Panc1 (cell line): ENCODE data around the gene SYT11. TPM values are rescaled to one million over a fixed set of nuclear protein-coding genes. Genes with fewer than 3 reads are reported as not detected.

Experiments
- ATAC-seq: fragments of 200-7000 bp; cut with Tn5 transposase; 2 replicates; pipeline ENCODE4 v1.9.1; 2020; ENCODE audit warnings: mild to moderate bottlenecking, moderate library complexity
- BruUV-seq: library from RNA; stranded (reverse); fragments of 400-500 nt; replicated peaks from 2 replicates; lab custom pipeline; 2021; lab: Mats Ljungman, UMichigan
- CTCF ChIA-PET: fragments of 300-600 bp; sonication (Branson Sonifier 250); formaldehyde crosslinking; loops from one replicate; lab custom pipeline; 2022; ENCODE audit warnings: antibody characterized with exemption; lab: Charles Lee
- POLR2A ChIA-PET: fragments of 300-600 bp; sonication (Branson Sonifier 250); formaldehyde crosslinking; loops from one replicate; lab custom pipeline; 2022; ENCODE audit warnings: antibody characterized with exemption; lab: Charles Lee
- DNase-seq: peaks from one replicate; pipeline ENCODE4 v3.0.0-alpha.2; 2010; ENCODE audit warnings: low read depth, low spot score
- H3K27ac ChIP-seq: 2 replicates; pipeline ENCODE4 v1.5.1; 2011; ENCODE audit warnings: mild to moderate bottlenecking, low read length, inconsistent platforms
- H3K27me3 ChIP-seq: fragments of 200-500 bp; sonication (Bioruptor generic); 2 replicates; pipeline ENCODE4 v1.6.0; 2014; ENCODE audit warnings: low read length, inconsistent platforms; ENCODE audit not compliant: control insufficient read depth, insufficient read depth
- H3K36me3 ChIP-seq: fragments of 200-500 bp; sonication (Bioruptor generic); 2 replicates; pipeline ENCODE4 v1.5.1; 2014; ENCODE audit warnings: inconsistent platforms, mild to moderate bottlenecking, low read length, moderate library complexity; ENCODE audit not compliant: control insufficient read depth, insufficient read depth
- H3K4me1 ChIP-seq: 2 replicates; pipeline ENCODE4 v1.5.1; 2011; ENCODE audit warnings: inconsistent platforms, mild to moderate bottlenecking, low read length, moderate library complexity; ENCODE audit not compliant: control insufficient read depth, insufficient read depth
- H3K4me3 ChIP-seq, 2 experiments: 2 replicates each; pipeline ENCODE4 v1.5.1; 2011 to 2012; ENCODE audit warnings: low read depth in 2 of 2, low read length in 2 of 2, mild to moderate bottlenecking in 2 of 2, inconsistent platforms in 1 of 2, moderate library complexity in 1 of 2
- H3K9me3 ChIP-seq: fragments of 200-500 bp; sonication (Bioruptor generic); 2 replicates; pipeline ENCODE4 v1.5.1; 2014; ENCODE audit warnings: low read depth, mild to moderate bottlenecking, inconsistent platforms, low read length, moderate library complexity; ENCODE audit not compliant: control insufficient read depth, insufficient read depth
- CTCF ChIP-seq: fragments of 450-650 bp; IDR thresholded peaks from 2 replicates; pipeline ENCODE4 v1.5.1; 2017; ENCODE audit warnings: mild to moderate bottlenecking
- POLR2AphosphoS5 ChIP-seq: IDR thresholded peaks from 2 replicates; pipeline ENCODE4 v1.6.1; 2012; ENCODE audit warnings: mild to moderate bottlenecking, low read depth, low read length, moderate library complexity
- REST ChIP-seq, 2 experiments: IDR thresholded peaks; 2 replicates each; pipeline ENCODE4 v1.6.1; 2011 to 2012; ENCODE audit warnings: low read depth in 2 of 2, control low read depth in 1 of 2, low read length in 1 of 2, mild to moderate bottlenecking in 1 of 2, moderate library complexity in 1 of 2; ENCODE audit not compliant: insufficient read depth in 1 of 2
- SIN3A ChIP-seq: IDR thresholded peaks from 2 replicates; pipeline ENCODE4 v1.6.1; 2012; ENCODE audit warnings: low read depth, mild to moderate bottlenecking, low read length, moderate library complexity, borderline replicate concordance; ENCODE audit not compliant: insufficient read depth
- TCF7L2 ChIP-seq: IDR thresholded peaks from 2 replicates; pipeline ENCODE4 v1.6.1; 2011; ENCODE audit warnings: mild to moderate bottlenecking, low read depth, low read length, inconsistent platforms
- in situ Hi-C: cut with HindIII; loops from 2 replicates; pipeline ENCODE4 v1.10.0; 2016; ENCODE audit warnings: low sequenced_read_pairs, low pct_unique_long_range_greater_than_20kb
- intact Hi-C: fragments of 100-400 bp; cut with micrococcal nuclease; formaldehyde crosslinking; loops from one replicate; pipeline ENCODE4 v1.10.0; 2022; ENCODE audit not compliant: unreplicated experiment
- total RNA-seq: library from RNA; stranded (reverse); gene quantifications from one replicate; pipeline ENCODE4 v1.2.1, GENCODE V29; 2021; ENCODE audit not compliant: unreplicated experiment

The SYT11 gene
- total RNA-seq, 1 experiment from 2014 or later, result 4.0 TPM

- POLR2A ChIA-PET, result no interaction called here
- no peak for TF ChIP-seq TCF7L2
- no peaks in the 10 kb centered on the region for H3K9me3 ChIP-seq
- no peak overlapping the region for H3K27ac ChIP-seq
- peaks cover 14% of the 10 kb centered on the region for H3K4me1 ChIP-seq
- no TSS peak for BruUV-seq
- H3K4me3 ChIP-seq, result no peak overlapping the region
- ATAC-seq (no peak), DNase-seq (no peak)
- H3K36me3 ChIP-seq, result no peaks in the 10 kb centered on the region
- intact Hi-C loops, result no loop called here
- no peaks in the 10 kb centered on the region for H3K27me3 ChIP-seq
- in situ Hi-C loops, result no loop called here
- CTCF ChIA-PET, result no interaction called here
These were observed 30.9 kb downstream of the SYT11 start for GRCh38 chr1:155890251-155890650.

- ChIA-PET POLR2A (no interaction called here), CTCF (no interaction called here)
- intact Hi-C loops (no loop called here), in situ Hi-C loops (no loop called here)
- ATAC-seq, result peak; percentile 32; the same call in 1 of the 2 replicates
- TF ChIP-seq POLR2AphosphoS5 (no peak), CTCF (no peak), TCF7L2 (no peak), REST (IDR thresholded peaks at IDR 0.05; ENCODE audit: insufficient read depth in 1 of 2, low read depth in 2 of 2, low read length in 1 of 2) (no peak), SIN3A (no peak)
- Histone ChIP-seq H3K36me3 (0 out of 2 replicates have a peak, but pooled peaks cover 4% of the 10 kb centered on the region), H3K27me3 (no peaks in the 10 kb centered on the region), H3K27ac (peak overlapping the region; percentile 44; the same call in 1 of the 2 replicates), H3K4me1 (peaks cover 14% of the 10 kb centered on the region), H3K9me3 (no peaks in the 10 kb centered on the region), H3K4me3 (no peak overlapping the region)
- peak; percentile 45 for DNase-seq
- no TSS peak for BruUV-seq
These were observed 33.4 kb downstream of the SYT11 start for GRCh38 chr1:155892796-155893195.

- in situ Hi-C loops (no loop called here), intact Hi-C loops (no loop called here)
- Histone ChIP-seq H3K27ac (peak overlapping the region; percentile 44; the same call in 1 of the 2 replicates), H3K4me1 (peaks cover 14% of the 10 kb centered on the region), H3K4me3 (peak overlapping the region in 1 of 2 experiments; percentile 6; a peak in 2 of 4 replicates), H3K27me3 (no peaks in the 10 kb centered on the region), H3K36me3 (peaks cover 6% of the 10 kb centered on the region; the same call in 1 of the 2 replicates), H3K9me3 (no peaks in the 10 kb centered on the region)
- DNase-seq, result peak; percentile 93
- ChIA-PET CTCF (no interaction called here), POLR2A (no interaction called here)
- peak; percentile 81 for ATAC-seq
- BruUV-seq, result no TSS peak
- TF ChIP-seq SIN3A (no peak), CTCF (no peak), POLR2AphosphoS5 (no peak), REST (IDR thresholded peaks at IDR 0.05; ENCODE audit: insufficient read depth in 1 of 2, low read depth in 2 of 2, low read length in 1 of 2) (no peak), TCF7L2 (no peak)
These were observed 34.2 kb downstream of the SYT11 start for GRCh38 chr1:155893389-155894142.
